Measurements from ENCODE around the gene LZTR1.

The LZTR1 gene

GRCh38 chr22:20980938-20981722 is 967 bp upstream of the LZTR1 start:
- no peak for TF ChIP-seq GATA3 (IDR thresholded peaks at IDR 0.05; ENCODE audit: low read depth, low read length)
- no peak for TF ChIP-seq GATA2 (IDR thresholded peaks at IDR 0.05; ENCODE audit: low read depth, low read length)

DNA sequence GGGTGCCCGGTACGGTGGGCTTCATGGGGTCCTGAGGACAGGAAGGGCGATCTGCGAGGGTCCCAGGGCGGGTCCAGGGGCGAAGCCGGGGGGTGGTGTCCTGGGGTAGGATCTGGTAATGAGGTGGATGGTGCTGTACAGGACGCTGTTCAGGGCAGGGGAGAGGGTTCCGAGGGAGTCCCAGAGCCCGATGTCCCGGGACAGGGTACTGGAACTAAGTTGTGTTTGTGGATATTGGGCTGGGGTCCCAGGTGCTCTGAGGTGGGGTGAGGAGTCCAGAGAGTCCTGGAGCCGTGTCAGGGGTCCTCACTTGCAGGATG is 426 bp downstream of the LZTR1 start:
- TF ChIP-seq GATA3 (IDR thresholded peaks at IDR 0.05; ENCODE audit: low read depth, low read length) = no peak
- no peak for TF ChIP-seq GATA2 (IDR thresholded peaks at IDR 0.05; ENCODE audit: low read depth, low read length)

GRCh38 chr22:20983081-20983771 is 1.1 kb downstream of the LZTR1 start:
- TF ChIP-seq GATA2 (IDR thresholded peaks at IDR 0.05; ENCODE audit: low read depth, low read length) (no peak), GATA3 (IDR thresholded peaks at IDR 0.05; ENCODE audit: low read depth, low read length) (no peak)

GRCh38 chr22:20985720-20986119 is 3.6 kb downstream of the LZTR1 start:
- TF ChIP-seq GATA3 (IDR thresholded peaks at IDR 0.05; ENCODE audit: low read depth, low read length) (no peak), GATA2 (IDR thresholded peaks at IDR 0.05; ENCODE audit: low read depth, low read length) (no peak)

GRCh38 chr22:20986365-20986764 is 4.3 kb downstream of the LZTR1 start:
- TF ChIP-seq GATA2 (IDR thresholded peaks at IDR 0.05; ENCODE audit: low read depth, low read length) (no peak), GATA3 (IDR thresholded peaks at IDR 0.05; ENCODE audit: low read depth, low read length) (no peak)

DNA sequence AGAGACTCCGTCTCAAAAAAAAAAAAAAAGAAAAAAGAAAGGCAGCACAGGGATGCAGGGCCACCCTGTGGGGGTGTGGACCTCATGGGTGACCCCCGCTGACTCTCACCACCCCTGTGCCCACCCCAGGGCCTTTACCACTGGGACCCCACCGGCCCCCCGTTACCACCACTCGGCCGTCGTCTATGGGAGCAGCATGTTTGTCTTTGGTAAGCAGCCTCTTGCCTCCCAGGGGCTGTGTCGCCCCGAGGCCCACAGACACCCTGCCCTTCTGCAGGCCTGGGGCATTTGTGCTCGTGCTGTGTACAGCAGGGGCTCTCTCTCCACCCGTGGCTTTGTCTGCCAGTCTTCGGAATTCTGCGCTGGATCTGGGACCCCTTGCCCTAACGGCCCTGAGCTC is 5.3 kb downstream of the LZTR1 start:
- no peak for TF ChIP-seq GATA2 (IDR thresholded peaks at IDR 0.05; ENCODE audit: low read depth, low read length)
- no peak for TF ChIP-seq GATA3 (IDR thresholded peaks at IDR 0.05; ENCODE audit: low read depth, low read length)

DNA sequence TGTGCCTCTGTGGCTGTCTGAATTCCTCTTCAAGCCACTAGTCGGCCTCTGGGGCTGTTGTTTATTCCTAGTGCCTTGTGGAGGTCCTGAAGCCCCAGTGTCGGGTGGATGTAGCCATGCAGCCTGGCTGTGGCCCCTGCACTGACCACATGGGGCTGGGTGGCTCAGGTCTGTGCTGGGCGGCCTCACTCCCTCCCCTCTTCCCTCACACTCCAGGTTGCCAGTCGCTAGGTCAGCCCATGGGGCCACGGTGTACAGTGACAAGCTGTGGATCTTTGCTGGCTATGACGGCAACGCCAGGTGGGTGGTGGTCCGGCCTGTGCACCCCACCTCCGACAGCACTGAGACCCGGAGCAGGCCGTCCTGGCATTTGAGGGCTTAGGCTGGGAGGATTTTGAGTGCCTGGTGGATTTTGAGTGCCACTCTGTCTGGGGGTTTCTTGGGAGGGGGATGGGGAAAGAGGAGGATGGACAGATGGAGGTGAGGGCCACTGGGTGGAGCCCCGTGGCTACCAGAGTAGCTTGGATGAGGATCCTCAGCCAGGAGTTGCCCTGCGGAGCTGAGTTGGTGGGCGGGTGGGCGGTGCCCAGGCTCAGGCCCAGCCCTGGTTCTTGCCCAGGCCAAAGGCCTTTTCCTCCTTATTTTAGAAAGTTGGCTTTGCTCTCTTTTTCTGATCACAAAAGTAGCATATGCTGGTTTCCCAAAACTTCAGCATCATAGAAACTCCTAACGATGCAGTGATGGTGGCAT is 6.7 kb downstream of the LZTR1 start:
- TF ChIP-seq GATA2 (IDR thresholded peaks at IDR 0.05; ENCODE audit: low read depth, low read length) (no peak), GATA3 (IDR thresholded peaks at IDR 0.05; ENCODE audit: low read depth, low read length) (no peak)

DNA sequence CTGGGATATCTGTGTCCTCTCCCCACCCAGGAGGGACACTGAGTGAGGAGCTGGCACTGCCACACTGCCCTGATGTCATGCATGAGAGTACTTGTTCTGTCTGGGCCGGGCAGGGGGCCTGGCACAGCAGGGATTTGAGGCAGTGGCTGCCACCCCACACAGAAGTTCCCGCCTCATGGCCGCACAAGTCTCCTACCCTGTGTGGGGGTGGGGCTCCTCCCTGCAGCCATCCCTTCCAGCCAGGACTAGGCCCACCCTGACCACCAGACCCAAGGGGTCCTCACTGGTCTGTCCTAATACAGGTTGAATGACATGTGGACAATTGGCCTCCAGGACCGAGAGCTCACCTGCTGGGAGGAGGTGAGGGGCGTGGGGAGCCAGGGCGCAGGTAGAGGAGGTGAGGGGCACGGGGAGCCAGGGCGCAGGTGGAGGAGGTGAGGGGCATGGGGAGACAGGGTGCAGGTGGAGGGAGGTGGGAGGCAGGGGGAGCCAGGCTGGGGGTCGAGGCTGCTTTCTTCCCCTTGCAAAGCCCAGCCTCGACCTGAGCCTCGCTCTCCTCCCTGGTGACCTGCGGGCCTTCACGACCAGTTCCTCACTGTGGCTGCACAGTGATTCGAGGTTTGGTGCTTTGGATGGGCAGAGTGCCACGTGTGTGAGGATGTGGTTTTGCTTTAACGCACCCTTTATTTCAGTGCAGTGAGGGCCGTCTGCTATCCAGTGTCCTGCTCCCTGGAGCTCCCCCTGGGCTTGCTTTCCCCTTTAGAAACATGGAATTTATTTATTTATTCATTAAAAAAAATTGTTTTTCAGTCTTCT is 7.4 kb downstream of the LZTR1 start:
- TF ChIP-seq GATA2 (IDR thresholded peaks at IDR 0.05; ENCODE audit: low read depth, low read length) = no peak
- TF ChIP-seq GATA3 (IDR thresholded peaks at IDR 0.05; ENCODE audit: low read depth, low read length) = no peak

GRCh38 chr22:20990184-20991180 is 8.4 kb downstream of the LZTR1 start:
- TF ChIP-seq GATA2 (IDR thresholded peaks at IDR 0.05; ENCODE audit: low read depth, low read length) (no peak), GATA3 (IDR thresholded peaks at IDR 0.05; ENCODE audit: low read depth, low read length) (no peak)

DNA sequence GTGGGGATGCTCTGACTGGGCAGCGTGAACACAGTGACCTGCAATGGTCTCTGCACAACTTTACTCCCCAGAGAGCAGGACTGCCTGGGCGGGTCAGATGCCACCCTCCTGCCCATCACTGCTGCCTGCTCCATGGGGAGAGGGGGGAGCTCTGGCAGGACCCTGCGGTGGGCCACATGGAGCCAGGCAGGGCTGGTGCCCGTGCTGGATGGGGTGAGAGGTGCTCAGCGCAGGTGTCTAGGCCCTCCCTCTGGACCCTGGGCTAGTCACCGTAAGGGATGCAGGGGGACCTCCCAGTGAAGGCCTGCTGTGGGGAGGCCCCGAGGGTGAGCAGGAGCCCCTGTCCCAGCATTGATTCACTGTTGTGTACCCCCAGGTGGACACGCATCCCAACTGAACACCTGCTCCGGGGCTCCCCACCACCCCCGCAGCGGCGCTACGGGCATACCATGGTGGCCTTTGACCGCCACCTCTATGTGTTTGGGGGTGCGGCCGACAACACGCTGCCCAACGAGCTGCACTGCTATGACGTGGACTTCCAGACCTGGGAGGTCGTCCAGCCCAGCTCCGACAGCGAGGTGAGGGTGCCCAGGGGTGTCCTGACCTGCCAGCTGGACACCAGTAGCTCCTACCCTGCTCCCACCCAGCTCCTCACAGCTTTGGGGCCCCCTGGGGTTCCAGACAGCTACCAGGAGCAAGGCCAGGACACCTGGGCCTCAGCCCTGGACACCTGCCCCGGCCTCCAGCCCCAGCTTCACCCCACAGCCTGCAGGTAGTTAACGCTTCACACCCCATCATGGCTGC is 9.4 kb downstream of the LZTR1 start:
- TF ChIP-seq GATA3 (IDR thresholded peaks at IDR 0.05; ENCODE audit: low read depth, low read length) (no peak), GATA2 (IDR thresholded peaks at IDR 0.05; ENCODE audit: low read depth, low read length) (no peak)

DNA sequence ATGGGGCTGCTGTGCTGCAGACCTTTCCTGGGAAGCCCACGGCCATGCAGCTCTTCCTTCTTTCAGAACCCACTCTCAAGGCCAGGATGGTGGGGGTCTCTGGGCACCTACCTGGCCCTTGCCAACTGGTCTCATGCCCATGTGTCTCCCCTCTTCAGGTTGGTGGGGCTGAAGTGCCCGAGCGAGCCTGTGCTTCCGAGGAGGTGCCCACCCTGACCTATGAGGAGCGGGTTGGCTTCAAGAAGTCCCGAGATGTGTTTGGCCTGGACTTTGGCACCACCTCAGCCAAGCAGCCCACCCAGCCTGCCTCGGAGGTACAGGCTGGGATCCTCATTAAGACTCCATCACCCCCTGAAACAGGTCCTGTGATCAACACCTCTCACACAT is 10.0 kb downstream of the LZTR1 start:
- no peak for TF ChIP-seq GATA3 (IDR thresholded peaks at IDR 0.05; ENCODE audit: low read depth, low read length)
- TF ChIP-seq GATA2 (IDR thresholded peaks at IDR 0.05; ENCODE audit: low read depth, low read length) = no peak

Measured in SH-SY5Y (cell line).